NCI-H1417 treated with DMSO at 0.1 percent for 48 hours (cell line): ENCODE results near the gene ZP1.

Experiments used
- DNase-seq: peaks from one replicate; lab custom pipeline; 2025; lab: John Stamatoyannopoulos, UW

ZP1 gene

GRCh38 chr11:60859616-60860250, 7.6 kb upstream of the ZP1 start:
- no peak for DNase-seq

GRCh38 chr11:60860943-60861342, 6.4 kb upstream of the ZP1 start:
- DNase-seq: no peak

GRCh38 chr11:60862171-60862570, 5.2 kb upstream of the ZP1 start:
- DNase-seq: no peak

DNA sequence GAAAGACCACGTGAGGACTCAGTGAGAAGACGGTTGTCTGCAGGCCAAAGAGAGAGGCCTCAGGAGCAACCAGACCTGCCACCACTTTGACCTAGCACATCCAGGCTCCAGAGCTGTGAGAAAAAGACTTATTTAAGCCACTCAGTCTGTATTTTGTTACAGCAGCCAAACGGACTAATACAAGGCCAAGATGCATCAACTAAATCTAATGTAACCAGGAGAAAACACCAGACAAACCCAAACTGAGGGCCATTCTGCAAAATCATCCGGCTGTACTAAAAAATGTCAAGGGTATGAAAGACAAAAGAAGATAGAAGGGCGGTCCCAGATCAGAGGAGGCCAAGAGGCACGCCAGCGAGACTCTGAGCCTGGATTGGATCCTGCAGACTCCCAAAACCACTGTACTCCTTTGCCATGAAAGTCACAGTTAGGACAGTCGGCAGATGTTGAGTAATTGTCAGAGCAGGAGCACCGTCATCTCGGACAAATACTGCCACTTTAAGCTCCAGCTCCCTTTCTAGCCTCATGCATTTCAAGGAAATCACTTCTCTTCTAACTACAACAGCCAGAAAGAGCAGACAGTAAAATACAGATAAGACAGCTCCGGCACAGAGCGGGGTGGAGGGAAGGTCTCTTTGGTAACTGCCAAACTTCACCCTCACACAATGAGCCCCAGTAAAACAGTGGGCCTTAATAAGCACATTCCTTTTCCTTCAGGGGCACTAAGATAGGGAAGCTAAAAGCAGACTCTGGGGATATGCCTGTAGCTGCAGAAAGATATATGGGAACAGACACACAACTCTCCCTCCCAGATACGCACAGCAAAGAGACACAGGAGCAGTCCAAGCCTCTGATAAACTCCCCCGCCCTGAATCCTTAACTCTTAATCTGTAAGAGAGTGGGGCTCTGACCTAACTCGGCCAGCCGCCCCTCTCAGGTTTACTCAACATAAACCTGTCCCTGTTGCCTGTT, 3.5 kb upstream of the ZP1 start:
- no peak for DNase-seq

DNA sequence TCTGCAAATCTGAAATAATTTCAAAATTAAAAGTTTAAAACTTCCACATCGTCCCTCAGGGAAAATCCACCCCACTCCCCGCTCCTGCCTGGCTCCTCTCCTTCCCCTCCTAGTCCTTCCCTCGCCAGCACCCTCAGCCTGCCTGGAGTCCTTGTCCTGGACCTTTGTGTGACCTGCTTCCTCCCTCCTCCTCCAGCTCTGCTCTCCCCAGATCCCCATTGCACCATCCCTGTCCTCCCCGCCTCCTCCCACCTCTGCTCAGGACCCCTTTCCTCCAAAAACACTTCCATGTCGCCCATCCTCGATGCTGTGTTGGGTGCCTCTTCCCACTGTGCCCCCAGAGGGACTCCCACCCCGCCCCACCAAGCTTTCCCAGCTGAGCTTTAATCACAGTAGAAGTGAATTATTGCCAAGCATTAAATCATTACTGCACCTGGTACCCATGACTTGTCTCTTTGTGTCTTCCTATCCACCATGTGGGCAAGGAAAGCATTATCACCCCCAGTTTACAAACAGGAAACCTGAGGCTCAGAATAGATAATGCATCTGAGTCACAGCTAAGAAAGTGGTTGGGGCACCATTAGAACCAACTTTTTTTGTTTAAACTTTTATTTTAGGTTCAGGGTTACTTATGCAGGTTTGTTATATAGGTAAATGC, 2.4 kb upstream of the ZP1 start:
- no peak for DNase-seq

DNA sequence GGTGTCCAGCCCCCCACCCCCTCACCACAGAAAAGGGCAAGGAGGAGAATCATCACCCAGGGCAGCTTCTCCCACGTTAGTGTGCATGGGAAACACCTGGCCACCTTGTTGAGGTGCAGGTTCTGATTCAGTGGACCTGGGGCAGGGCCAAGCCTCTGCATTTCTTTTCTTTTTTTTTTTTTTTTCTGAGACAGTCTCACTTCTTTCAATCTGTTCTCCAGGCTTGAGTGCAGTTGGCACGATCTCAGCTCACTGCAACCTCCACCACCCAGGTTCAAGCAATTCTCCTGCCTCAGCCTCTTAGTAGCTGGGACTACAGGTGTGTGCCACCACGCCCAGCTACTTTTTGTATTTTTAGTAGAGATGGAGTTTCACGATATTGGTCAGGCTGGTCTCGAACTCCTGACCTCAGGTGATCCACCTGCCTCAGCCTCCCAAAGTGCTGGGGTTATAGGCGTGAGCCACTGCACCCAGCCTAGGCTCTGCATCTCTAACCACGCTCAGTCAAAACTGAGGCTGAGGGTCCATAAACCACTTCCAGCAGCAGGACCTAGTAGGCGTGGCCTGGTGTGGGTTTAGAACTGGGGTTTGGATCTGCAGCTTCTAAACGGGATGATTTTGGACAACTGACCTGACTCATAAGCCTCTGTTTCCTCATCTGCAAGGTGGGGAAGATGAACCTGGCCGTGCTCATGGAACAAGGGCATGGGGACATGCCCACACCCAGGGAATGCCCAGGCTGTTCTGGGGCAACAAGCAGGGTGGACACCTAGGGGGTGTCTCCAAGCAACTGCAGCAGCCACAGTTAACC, 734 bp downstream of the ZP1 start:
- no peak for DNase-seq

DNA sequence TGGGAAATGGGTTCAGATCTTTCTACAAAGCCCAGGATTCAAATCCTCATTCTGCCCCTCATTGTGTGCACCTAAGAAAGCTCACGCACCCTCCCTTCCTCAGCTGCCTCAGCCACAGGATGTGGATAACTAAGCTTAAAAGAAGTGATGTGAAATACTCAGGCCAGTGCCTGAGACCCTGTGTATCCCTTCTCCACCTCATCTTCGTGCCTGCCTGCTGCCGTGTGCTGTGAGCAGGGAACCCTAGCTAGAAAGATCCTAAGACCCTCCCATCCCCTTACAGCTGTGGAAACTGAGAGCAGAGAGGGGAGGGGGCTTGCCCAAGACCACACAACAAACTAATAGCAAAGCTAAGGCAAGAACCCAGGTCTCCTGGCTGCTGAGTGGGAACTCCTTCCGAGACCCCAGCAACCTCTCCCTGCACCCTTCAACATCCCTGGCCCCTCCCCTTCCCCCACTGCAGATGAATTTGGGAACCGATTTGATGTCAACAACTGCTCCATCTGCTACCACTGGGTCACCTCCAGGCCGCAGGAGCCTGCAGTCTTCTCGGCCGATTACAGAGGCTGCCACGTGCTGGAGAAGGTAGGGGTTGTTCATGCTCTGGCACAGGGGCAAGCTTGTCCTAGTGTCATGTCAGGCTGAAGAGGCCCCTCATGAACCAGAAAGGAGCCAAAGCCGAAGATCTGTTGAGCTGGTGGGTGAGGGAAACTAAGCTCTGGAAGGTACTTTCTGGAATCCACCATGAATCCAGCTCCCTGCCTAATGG, 1.5 kb downstream of the ZP1 start:
- no peak for DNase-seq

GRCh38 chr11:60869451-60869825, 2.1 kb downstream of the ZP1 start:
- no peak for DNase-seq

DNA sequence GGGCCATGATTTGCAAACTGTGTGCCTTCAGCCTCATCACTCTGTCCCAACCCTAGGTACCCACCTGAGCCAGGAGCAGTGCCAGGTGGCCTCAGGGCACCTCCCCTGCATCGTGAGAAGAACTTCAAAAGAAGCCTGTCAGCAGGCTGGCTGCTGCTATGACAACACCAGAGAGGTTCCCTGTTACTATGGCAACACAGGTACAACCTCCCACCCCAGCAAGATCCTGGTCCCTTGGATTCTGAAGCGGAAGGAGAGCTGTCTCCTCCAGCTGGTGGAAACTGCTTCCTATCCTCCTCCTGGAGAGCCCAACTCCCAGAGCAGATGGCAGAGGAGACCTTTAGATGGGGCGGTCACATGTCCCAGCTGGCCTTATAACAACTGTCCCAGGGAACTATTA, 2.9 kb downstream of the ZP1 start:
- DNase-seq: peak; percentile 50

- DNase-seq: no peak
These were observed 3.5 kb downstream of the ZP1 start for GRCh38 chr11:60870733-60871377.

GRCh38 chr11:60871378-60872061, 4.2 kb downstream of the ZP1 start:
- no peak for DNase-seq

- DNase-seq: no peak
These were observed 5.0 kb downstream of the ZP1 start for GRCh38 chr11:60872124-60872960.

DNA sequence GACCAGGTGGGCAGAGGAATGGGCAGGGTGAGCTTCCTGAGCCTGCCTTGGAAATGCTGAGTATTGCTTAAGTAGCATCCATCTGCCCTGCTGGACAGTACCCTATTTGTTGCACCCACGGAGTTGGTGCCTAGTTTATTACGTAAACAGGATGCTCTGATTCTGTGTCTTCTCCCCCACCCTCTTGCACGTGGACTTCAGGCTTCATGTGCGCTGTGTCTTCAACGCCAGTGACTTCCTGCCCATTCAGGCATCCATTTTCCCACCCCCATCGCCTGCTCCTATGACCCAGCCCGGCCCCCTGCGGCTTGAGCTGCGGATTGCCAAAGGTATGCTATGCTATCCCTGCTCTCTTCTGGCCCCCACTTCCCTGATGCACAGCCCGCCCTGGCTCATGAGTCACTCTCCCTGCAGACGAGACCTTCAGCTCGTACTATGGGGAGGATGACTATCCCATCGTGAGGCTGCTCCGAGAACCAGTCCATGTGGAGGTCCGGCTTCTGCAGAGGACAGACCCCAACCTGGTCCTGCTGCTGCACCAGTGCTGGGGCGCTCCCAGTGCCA, 5.7 kb downstream of the ZP1 start:
- DNase-seq: no peak

DNA sequence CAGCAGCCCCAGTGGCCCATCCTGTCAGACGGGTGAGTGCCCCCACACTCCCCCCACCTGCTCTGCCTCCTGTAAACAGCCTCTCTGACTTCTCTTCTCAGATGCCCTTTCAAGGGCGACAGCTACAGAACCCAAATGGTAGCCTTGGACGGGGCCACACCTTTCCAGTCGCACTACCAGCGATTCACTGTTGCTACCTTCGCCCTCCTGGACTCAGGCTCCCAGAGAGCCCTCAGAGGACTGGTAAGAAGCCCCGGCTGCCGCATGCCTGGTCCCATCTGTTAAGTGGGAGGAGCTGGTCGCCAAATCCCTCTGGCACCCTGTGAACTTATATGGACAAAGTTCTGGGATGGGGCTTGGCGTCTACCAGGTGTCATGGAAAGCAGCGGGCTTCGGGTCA, 6.2 kb downstream of the ZP1 start:
- DNase-seq: no peak

- DNase-seq: no peak
These were observed 7.4 kb downstream of the ZP1 start for GRCh38 chr11:60874421-60875365.

DNA sequence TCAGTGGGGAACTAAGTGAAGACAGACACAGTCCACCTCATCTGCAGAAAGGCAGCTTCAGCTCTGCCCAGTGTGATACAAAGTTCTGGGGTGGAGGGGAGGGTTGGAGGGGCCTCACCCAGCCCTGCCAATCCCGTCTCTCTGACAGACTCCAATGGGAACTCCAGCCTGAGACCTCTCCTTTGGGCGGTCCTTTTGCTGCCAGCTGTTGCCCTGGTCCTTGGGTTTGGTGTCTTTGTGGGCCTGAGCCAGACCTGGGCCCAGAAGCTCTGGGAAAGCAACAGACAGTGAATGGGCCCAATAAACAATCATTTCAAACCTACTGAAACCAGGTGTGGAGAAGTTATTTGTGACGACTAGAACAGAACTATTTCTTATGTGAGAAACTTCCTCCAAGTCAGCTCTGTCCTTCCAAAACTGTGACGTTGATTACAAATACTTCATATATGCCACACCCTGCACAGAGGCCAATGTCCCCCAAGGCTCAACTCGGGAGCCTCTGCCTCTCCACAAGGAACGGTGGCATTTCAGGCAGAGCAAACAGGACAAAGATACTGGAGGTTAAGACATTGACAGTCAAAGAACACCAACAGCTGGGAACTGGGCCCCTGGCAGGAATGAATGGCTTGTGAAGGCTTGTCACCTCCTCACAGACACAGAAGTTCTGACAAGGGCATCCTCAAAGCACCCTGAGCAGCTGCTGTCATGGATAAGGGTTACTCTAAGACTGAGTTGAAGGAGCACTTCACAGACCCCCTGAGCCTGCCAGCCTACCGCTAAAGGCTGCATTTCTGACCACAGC, 8.2 kb downstream of the ZP1 start:
- no peak for DNase-seq

DNA sequence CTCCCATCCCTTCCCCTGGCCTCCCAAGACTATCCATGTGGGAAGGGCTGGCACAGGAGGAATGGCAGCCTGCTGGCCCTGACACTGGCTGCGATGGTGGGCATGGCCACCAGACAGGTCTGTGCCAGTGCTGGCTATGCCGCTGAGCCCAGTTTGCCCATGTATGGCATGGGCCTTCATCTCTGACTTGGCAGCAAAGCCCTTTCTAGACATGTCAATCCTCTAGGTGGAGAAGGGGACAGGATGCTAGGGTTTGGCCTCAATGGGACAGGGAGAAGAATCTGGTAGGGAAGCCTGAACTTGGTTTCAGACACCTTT, 8.8 kb downstream of the ZP1 start:
- DNase-seq: no peak
